Upper lobe of left lung (tissue), 6 donors: ENCODE results near the gene ANHX. TPM values are rescaled to one million over a fixed set of nuclear protein-coding genes. Genes with fewer than 3 reads are reported as not detected.
"Not testable (repeated sequence)": the region's sequence is repeated elsewhere in the genome, so short reads cannot be mapped to it uniquely, and the experiment has no call there.

ENCODE experiments used
- ATAC-seq, 2 donors: fragments of 200-7000 bp; cut with Tn5 transposase; one replicate each; pipeline ENCODE4 v1.9.1; 2022; ENCODE audit warnings: mild to moderate bottlenecking in 2 of 2, moderate library complexity in 2 of 2; ENCODE audit not compliant: low FRiP score in 2 of 2
- DNase-seq, 2 donors: peaks; one replicate each; pipeline ENCODE4 v3.0.0-alpha.2; 2019 to 2020
- H3K27ac ChIP-seq, 4 donors: fragments of 200-600 bp; sonication (generic); one replicate each; pipeline ENCODE4 v1.5.1; 2016 to 2019
- H3K27me3 ChIP-seq, 4 donors: fragments of 200-600 bp; sonication (generic); one replicate each; pipeline ENCODE4 v1.5.1; 2017 to 2019
- H3K36me3 ChIP-seq, 4 donors: fragments of 200-600 bp; sonication (generic); one replicate each; pipeline ENCODE4 v1.5.1; 2016 to 2019
- H3K4me1 ChIP-seq, 4 donors: fragments of 200-600 bp; sonication (generic); one replicate each; pipeline ENCODE4 v1.5.1; 2018 to 2019
- H3K4me3 ChIP-seq, 4 donors: fragments of 200-600 bp; sonication (generic); one replicate each; pipeline ENCODE4 v1.5.1; 2017 to 2019; ENCODE audit warnings: mild to moderate bottlenecking in 2 of 4, moderate library complexity in 1 of 4
- H3K9me3 ChIP-seq, 4 donors: fragments of 200-600 bp; sonication (generic); one replicate each; pipeline ENCODE4 v1.5.1; 2018 to 2019
- CTCF ChIP-seq, 6 experiments: fragments of 450-650 bp in 4 of 6; fragments of 200-600 bp in 2 of 6; sonication (generic) in 2 of 6; IDR thresholded peaks; one replicate each; pipeline ENCODE4 v1.5.1; 2016 to 2019; ENCODE audit warnings: antibody characterized with exemption in 6 of 6
- EP300 ChIP-seq, 4 donors: sonication (generic); formaldehyde crosslinking; IDR thresholded peaks; one replicate each; pipeline ENCODE4 v1.5.1; 2017; ENCODE audit warnings: antibody characterized with exemption in 4 of 4, control low read depth in 2 of 4
- POLR2A ChIP-seq, 4 donors: fragments of 450-650 bp; IDR thresholded peaks; one replicate each; pipeline ENCODE4 v1.5.1; 2016 to 2017; ENCODE audit warnings: antibody characterized with exemption in 4 of 4, mild to moderate bottlenecking in 2 of 4
- POLR2AphosphoS5 ChIP-seq, 2 donors: sonication (generic); formaldehyde crosslinking; IDR thresholded peaks; one replicate each; pipeline ENCODE4 v1.5.1; 2017; ENCODE audit warnings: antibody characterized with exemption in 2 of 2
- WGBS, 2 donors: methylation state at CpG; one replicate each; pipeline ENCODE4 v1.1.5; 2017 to 2018; 5-methylcytosine and 5-hydroxymethylcytosine counted together
- total RNA-seq, 6 donors: library from RNA; depleted of rRNA in 4 of 6; stranded (reverse); fragments of >200 nt in 4 of 6; gene quantifications; one replicate each; pipeline versions ENCODE4 v1.1.0 to v1.2.1, GENCODE V29; 2016 to 2021
- donor health status: DM: no; HTN: no; CAD: no; lungs with moderate emphysema.
- donor health status: DM: no; HTN: yes; CAD: no; lungs with severe emphysema.

Gene ANHX
- not detected for total RNA-seq

DNA sequence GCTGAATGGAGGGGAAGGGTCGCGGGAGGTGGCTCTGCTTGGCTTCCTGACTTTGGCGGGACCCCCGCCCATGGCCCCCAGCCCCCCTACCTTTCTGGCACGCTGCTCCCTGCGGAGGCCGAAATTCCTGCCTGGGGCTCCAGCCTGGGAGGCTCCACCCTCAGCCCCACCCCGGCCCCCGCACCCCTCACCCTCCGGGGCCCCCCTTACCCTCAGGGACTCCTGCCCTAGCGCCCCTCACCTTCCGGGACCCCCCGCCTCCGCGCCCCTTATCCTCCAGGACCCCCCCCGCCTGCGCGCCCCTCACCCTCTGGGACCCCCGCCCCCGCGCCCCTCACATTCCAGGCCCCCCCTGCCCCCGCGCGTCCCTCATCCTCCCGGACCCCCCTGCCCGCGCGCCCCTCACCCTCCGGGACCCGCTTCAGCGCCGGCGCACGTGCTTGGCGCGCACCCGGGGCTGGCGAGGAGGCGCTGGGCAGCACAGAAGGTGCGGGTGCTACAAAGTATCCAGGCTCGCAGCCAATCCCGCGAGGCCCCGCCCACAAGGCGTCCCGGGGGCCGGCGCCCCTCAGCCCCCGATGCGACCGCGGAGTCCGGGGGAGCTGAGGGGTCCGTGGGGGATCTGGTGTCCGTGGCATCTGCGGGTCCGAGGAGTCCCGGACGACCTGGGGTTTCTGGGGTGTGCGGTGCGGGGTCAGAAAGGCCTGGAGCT, at the start of gene ANHX:
Gene ANHX, minus strand, starts transcription at position 477 of the 712 bp plus-strand sequence. CDS start 1,521 bp downstream, outside the sequence.
- peaks cover 0 to 37% (median 7%) of the 10 kb centered on the region in 4 donors for H3K9me3 ChIP-seq
- 49% methylated on average over 41 of the region's 61 CpGs; no CpG with 5 or more reads in 1 of the 2 donors for WGBS, 2 donors

DNA sequence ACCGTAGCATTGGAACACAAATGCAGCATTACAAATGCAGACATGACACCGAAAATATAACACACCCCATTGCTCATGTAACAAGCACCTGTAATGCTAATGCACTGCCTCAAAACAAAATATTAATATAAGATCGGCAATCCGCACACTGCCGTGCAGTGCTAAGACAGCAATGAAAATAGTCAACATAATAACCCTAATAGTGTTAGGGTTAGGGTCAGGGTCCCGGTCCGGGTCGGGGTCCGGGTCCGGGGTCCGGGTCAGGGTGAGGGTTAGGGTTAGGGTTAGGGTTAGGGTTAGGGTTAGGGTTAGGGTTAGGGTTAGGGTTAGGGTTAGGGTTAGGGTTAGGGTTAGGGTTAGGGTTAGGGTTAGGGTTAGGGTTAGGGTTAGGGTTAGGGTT, 29.0 kb upstream of the ANHX start:
- not testable (repeated sequence) for H3K27ac ChIP-seq, DNase-seq, H3K9me3 ChIP-seq, H3K36me3 ChIP-seq, ATAC-seq, H3K27me3 ChIP-seq, H3K4me3 ChIP-seq, H3K4me1 ChIP-seq
- 73 to 83% methylated on average over 7 to 9 of the region's 11 CpGs for WGBS, 2 donors

More for the DNA sequence above, at the start of gene ANHX:
- TF ChIP-seq EP300 (IDR thresholded peaks at IDR 0.05) (no peak), CTCF (IDR thresholded peaks at IDR 0.05) (no peak), POLR2AphosphoS5 (IDR thresholded peaks at IDR 0.05) (no peak), POLR2A (IDR thresholded peaks at IDR 0.05) (no peak)
- H3K4me3 ChIP-seq: no peak within 1 kb of the TSS
- no peaks in the 10 kb centered on the region for H3K36me3 ChIP-seq
- peak in 1 of 2 donors; percentile 71 for DNase-seq
- no peak within 1 kb of the TSS for H3K27ac ChIP-seq
- no peaks in the 10 kb centered on the region for H3K27me3 ChIP-seq
- H3K4me1 ChIP-seq: no peaks in the 10 kb centered on the region
- no peak for ATAC-seq

DNA sequence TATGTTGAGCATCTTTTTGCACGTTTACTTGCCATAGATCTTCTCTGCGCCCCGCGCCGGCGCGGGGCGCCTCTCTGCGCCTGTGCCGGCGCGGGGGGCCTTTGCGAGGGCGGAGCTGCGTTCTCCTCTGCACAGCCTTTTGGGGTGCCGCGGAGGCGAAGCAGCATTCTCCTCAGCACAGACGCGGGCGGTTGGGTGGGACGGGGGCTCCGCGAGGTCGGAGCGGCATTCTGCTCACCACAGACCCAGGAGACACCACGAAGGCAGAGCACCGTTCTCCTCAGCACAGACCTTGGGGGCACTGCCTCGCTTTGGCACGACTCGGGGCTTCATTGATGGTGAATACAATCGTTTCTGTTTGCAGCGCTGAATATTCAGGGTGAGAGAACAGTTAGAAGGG, 28.5 kb upstream of the ANHX start:
- Histone ChIP-seq H3K36me3 (no peaks in the 10 kb centered on the region), H3K27me3 (no peaks in the 10 kb centered on the region), H3K9me3 (no peaks in the 10 kb centered on the region), H3K27ac (no peak overlapping the region), H3K4me3 (no peak overlapping the region), H3K4me1 (no peaks in the 10 kb centered on the region)
- ATAC-seq (no peak), DNase-seq (peak in 1 of 2 donors; percentile 72)
- 80 to 83% methylated on average over 19 to 33 of the region's 33 CpGs for WGBS, 2 donors
- TF ChIP-seq EP300 (IDR thresholded peaks at IDR 0.05) (no peak), CTCF (IDR thresholded peaks at IDR 0.05) (no peak), POLR2AphosphoS5 (IDR thresholded peaks at IDR 0.05) (no peak), POLR2A (IDR thresholded peaks at IDR 0.05) (no peak)

GRCh38 chr12:133256321-133256720, 20.6 kb upstream of the ANHX start:
- no peaks in the 10 kb centered on the region for H3K36me3 ChIP-seq
- DNase-seq: no peak
- no peaks in the 10 kb centered on the region for H3K4me1 ChIP-seq
- no peak for ATAC-seq
- 37 to 48% methylated on average over 1 of the region's 1 CpG for WGBS, 2 donors
- no peaks in the 10 kb centered on the region for H3K27me3 ChIP-seq
- no peaks in the 10 kb centered on the region for H3K9me3 ChIP-seq
- no peak for TF ChIP-seq EP300 (IDR thresholded peaks at IDR 0.05)
- H3K27ac ChIP-seq: no peak overlapping the region
- no peak overlapping the region for H3K4me3 ChIP-seq

- not testable (repeated sequence) for H3K4me1 ChIP-seq, DNase-seq, H3K27me3 ChIP-seq, H3K9me3 ChIP-seq, H3K27ac ChIP-seq, H3K4me3 ChIP-seq, ATAC-seq, H3K36me3 ChIP-seq
- 31 to 47% methylated on average over 1 of the region's 1 CpG for WGBS, 2 donors
Observed at GRCh38 chr12:133255833-133256232, 20.2 kb upstream of the ANHX start.

DNA sequence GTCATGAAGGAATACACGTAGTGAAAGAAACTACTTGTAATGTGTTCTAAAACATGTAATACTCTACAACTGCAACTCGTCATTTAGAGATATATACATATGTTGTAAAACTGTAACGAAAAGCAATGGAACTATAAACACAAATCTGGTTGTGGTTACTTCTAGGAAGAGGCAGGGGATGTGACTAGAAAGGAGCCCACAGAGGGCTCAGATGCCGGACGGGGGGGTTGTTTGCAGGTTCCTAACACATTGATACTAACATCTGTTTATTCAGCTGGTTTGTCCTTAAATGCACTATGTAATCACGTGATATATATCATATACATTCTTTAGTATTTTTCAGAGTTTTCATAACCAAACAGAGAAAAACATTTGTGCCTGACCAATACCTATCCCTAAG, 16.1 kb upstream of the ANHX start:
- WGBS, 2 donors: 56 to 68% methylated on average over 6 of the region's 6 CpGs
- no peak overlapping the region for H3K27ac ChIP-seq

More for the DNA sequence above, 16.1 kb upstream of the ANHX start:
- no peak for ATAC-seq
- no peak for DNase-seq
- Histone ChIP-seq H3K4me1 (no peaks in the 10 kb centered on the region), H3K9me3 (no peaks in the 10 kb centered on the region), H3K4me3 (no peak overlapping the region), H3K27me3 (no peaks in the 10 kb centered on the region), H3K36me3 (no peaks in the 10 kb centered on the region)
- no peak for TF ChIP-seq POLR2A (IDR thresholded peaks at IDR 0.05)
- no peak for TF ChIP-seq CTCF (IDR thresholded peaks at IDR 0.05)
- no peak for TF ChIP-seq POLR2AphosphoS5 (IDR thresholded peaks at IDR 0.05)
- no peak for TF ChIP-seq EP300 (IDR thresholded peaks at IDR 0.05)
